ENCODE measurements around the gene SEMA4A.

The SEMA4A gene

GRCh38 chr1:156108664-156109241 lies 44.6 kb upstream of the SEMA4A start:
- Histone ChIP-seq H3K4me3 (ENCODE audit: low read depth in 1 of 2, low read length in 1 of 2) (no peak overlapping the region), H3K27ac (no peak overlapping the region), H3K4me1 (ENCODE audit: control insufficient read depth in 1 of 2, insufficient read depth in 1 of 2, low read depth in 1 of 2, low read length in 1 of 2) (peaks cover 5 to 7% of the 10 kb centered on the region in 2 experiments), H3K9me3 (no peaks in the 10 kb centered on the region), H3K36me3 (no peaks in the 10 kb centered on the region), H3K27me3 (peaks cover 97% of the 10 kb centered on the region)
- no peak for TF ChIP-seq CTCF (IDR thresholded peaks at IDR 0.05)

- Histone ChIP-seq H3K27ac (no peak overlapping the region), H3K4me3 (ENCODE audit: low read depth in 1 of 2, low read length in 1 of 2) (no peak overlapping the region), H3K4me1 (ENCODE audit: control insufficient read depth in 1 of 2, insufficient read depth in 1 of 2, low read depth in 1 of 2, low read length in 1 of 2) (peaks cover 12 to 17% of the 10 kb centered on the region in 2 experiments), H3K36me3 (no peaks in the 10 kb centered on the region), H3K9me3 (no peaks in the 10 kb centered on the region), H3K27me3 (peaks cover 97% of the 10 kb centered on the region)
- TF ChIP-seq CTCF (IDR thresholded peaks at IDR 0.05), result no peak
These were observed 43.1 kb upstream of the SEMA4A start for GRCh38 chr1:156110252-156110651.

- Histone ChIP-seq H3K4me3 (ENCODE audit: low read depth in 1 of 2, low read length in 1 of 2) (no peak overlapping the region), H3K36me3 (no peaks in the 10 kb centered on the region), H3K4me1 (ENCODE audit: control insufficient read depth in 1 of 2, insufficient read depth in 1 of 2, low read depth in 1 of 2, low read length in 1 of 2) (peaks cover 15 to 21% of the 10 kb centered on the region in 2 experiments), H3K27ac (no peak overlapping the region), H3K27me3 (peaks cover 97% of the 10 kb centered on the region), H3K9me3 (no peaks in the 10 kb centered on the region)
- TF ChIP-seq CTCF (IDR thresholded peaks at IDR 0.05), result no peak
These were observed 41.9 kb upstream of the SEMA4A start for GRCh38 chr1:156111355-156111962.

- H3K9me3 ChIP-seq, result no peaks in the 10 kb centered on the region
- H3K4me3 ChIP-seq (ENCODE audit: low read depth in 1 of 2, low read length in 1 of 2), result no peak overlapping the region
- no peaks in the 10 kb centered on the region for H3K36me3 ChIP-seq
- TF ChIP-seq CTCF (IDR thresholded peaks at IDR 0.05), result no peak
- H3K27me3 ChIP-seq, result peaks cover 97% of the 10 kb centered on the region
- peaks cover 15 to 21% of the 10 kb centered on the region in 2 experiments for H3K4me1 ChIP-seq (ENCODE audit: control insufficient read depth in 1 of 2, insufficient read depth in 1 of 2, low read depth in 1 of 2, low read length in 1 of 2)
- H3K27ac ChIP-seq, result no peak overlapping the region
These were observed 40.9 kb upstream of the SEMA4A start for GRCh38 chr1:156112276-156113137.

GRCh38 chr1:156113282-156113950 lies 40.0 kb upstream of the SEMA4A start:
- H3K27ac ChIP-seq, result no peak overlapping the region

More at GRCh38 chr1:156113282-156113950, 40.0 kb upstream of the SEMA4A start:
- H3K4me3 ChIP-seq (ENCODE audit: low read depth in 1 of 2, low read length in 1 of 2), result no peak overlapping the region
- no peaks in the 10 kb centered on the region for H3K9me3 ChIP-seq
- H3K4me1 ChIP-seq (ENCODE audit: control insufficient read depth in 1 of 2, insufficient read depth in 1 of 2, low read depth in 1 of 2, low read length in 1 of 2), result peaks cover 15 to 21% of the 10 kb centered on the region in 2 experiments
- H3K27me3 ChIP-seq, result peaks cover 95% of the 10 kb centered on the region
- H3K36me3 ChIP-seq, result no peaks in the 10 kb centered on the region
- no peak for TF ChIP-seq CTCF (IDR thresholded peaks at IDR 0.05)
